Measurements from ENCODE around the gene ZSCAN23.

GRCh38 chr6:28424163-28424562 is 19.1 kb downstream of the ZSCAN23 start:
- TF ChIP-seq CTCF (IDR thresholded peaks at IDR 0.05; ENCODE audit: low read depth, low read length) (no peak), EZH2phosphoT487 (IDR thresholded peaks at IDR 0.05; ENCODE audit: low read depth) (no peak)
